Activated naive CD4-positive, alpha-beta T cell treated with anti-CD3 and anti-CD28 coated beads, Interleukin-2, amount 50 U/mL, for 16 hours (primary cell): ENCODE measurements around the gene EXOC1.
"Not testable (repeated sequence)": the region's sequence is repeated elsewhere in the genome, so short reads cannot be mapped to it uniquely, and the experiment has no call there.

ENCODE experiments used
- DNase-seq: peaks from one replicate; pipeline ENCODE4 v3.0.0-alpha.2; 2020

EXOC1 gene, protein sequence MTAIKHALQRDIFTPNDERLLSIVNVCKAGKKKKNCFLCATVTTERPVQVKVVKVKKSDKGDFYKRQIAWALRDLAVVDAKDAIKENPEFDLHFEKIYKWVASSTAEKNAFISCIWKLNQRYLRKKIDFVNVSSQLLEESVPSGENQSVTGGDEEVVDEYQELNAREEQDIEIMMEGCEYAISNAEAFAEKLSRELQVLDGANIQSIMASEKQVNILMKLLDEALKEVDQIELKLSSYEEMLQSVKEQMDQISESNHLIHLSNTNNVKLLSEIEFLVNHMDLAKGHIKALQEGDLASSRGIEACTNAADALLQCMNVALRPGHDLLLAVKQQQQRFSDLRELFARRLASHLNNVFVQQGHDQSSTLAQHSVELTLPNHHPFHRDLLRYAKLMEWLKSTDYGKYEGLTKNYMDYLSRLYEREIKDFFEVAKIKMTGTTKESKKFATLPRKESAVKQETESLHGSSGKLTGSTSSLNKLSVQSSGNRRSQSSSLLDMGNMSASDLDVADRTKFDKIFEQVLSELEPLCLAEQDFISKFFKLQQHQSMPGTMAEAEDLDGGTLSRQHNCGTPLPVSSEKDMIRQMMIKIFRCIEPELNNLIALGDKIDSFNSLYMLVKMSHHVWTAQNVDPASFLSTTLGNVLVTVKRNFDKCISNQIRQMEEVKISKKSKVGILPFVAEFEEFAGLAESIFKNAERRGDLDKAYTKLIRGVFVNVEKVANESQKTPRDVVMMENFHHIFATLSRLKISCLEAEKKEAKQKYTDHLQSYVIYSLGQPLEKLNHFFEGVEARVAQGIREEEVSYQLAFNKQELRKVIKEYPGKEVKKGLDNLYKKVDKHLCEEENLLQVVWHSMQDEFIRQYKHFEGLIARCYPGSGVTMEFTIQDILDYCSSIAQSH

GRCh38 chr4:55853484-55854046 is at the start of gene EXOC1:
Gene EXOC1, plus strand, starts transcription at chr4:55853648. Its CDS starts 4,676 bp downstream, at chr4:55858324.
- peak; percentile 99 for DNase-seq

GRCh38 chr4:55807556-55807955 is 45.9 kb upstream of the EXOC1 start:
- no peak for DNase-seq

DNA sequence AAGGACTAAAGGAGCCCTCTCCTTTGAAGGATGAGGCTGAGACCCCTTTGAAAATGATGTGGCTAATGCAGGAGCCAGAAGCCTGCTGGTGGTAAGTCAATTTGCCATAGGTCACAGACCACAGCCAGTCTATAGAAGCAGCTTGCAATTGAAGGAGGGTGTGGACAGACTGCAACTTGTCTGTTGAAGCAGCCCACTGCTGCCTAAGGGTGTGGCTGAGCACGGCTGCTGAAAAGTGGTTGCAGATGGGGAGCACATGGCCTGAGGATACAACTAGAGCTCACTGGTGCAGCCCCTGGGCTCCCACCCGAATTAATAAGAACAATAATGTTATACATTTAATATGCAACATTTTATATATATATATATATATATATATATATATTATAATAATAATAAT is 45.3 kb upstream of the EXOC1 start:
- no peak for DNase-seq

GRCh38 chr4:55808632-55809031 is 44.8 kb upstream of the EXOC1 start:
- DNase-seq, result no peak

DNA sequence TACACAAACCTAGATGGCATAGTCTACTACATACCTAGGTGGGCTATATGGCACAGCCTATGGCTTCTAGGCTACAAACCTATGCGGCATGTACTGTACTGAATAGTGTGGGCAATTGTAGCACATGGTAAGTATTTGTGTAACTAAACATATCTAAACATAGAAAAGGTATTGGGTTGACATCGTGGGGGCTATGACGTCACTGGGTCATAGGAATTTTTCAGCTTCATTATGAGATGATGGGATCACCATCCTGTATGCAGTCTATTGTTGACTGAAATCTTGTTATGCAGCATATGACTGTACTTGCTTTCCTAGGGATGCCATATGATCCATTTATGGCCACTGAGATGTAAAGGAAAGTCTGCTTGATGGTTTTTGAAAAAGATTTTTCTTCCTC is 35.8 kb upstream of the EXOC1 start:
- DNase-seq, result no peak

- DNase-seq, result no peak
These were observed 33.8 kb upstream of the EXOC1 start, which contains the start of gene EXOC1L for GRCh38 chr4:55819634-55820033. Gene EXOC1L, plus strand, starts transcription at chr4:55819790. Its CDS starts 237 bp downstream, at chr4:55820027.

GRCh38 chr4:55820279-55820678 is 33.2 kb upstream of the EXOC1 start:
- DNase-seq, result no peak

DNA sequence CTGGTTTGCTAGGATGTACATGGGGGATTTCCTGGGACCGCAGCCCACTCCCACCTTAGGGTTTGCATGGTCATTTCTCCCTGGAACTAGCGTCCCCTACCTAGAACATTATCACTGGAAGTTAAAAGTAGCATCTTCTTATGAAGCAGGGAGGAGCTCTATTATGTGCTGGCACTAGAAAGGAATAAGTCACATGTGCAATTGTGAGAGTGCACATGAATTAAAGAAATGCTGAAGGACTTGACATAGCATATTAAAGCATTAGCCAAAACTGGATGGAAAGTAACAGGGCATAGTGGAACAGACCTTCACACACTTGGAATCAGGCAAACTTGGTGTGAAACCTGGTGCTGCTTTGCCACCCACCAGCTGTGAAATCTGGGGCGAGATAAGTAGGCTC is 31.1 kb upstream of the EXOC1 start:
- no peak for DNase-seq

GRCh38 chr4:55824865-55825264 is 28.6 kb upstream of the EXOC1 start:
- DNase-seq, result no peak

DNA sequence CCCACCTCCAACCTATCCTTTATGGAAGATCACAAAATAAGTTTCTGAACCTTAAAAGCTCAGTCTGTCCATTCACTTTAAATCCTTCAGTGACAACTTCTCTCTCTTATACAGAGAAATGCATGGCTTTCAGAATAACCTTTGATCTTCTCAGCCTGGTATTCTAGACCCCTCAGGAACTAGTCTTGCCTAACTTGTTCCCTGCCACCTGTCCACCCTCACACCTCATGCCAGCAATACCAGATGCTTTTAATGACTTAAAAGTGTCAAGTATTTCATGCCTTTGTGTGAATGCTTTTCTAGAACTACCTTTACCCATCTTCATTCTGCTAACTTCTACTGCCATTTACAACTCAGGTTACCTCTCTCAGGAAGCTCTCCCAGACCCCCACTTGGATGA is 26.5 kb upstream of the EXOC1 start:
- DNase-seq, result no peak

DNA sequence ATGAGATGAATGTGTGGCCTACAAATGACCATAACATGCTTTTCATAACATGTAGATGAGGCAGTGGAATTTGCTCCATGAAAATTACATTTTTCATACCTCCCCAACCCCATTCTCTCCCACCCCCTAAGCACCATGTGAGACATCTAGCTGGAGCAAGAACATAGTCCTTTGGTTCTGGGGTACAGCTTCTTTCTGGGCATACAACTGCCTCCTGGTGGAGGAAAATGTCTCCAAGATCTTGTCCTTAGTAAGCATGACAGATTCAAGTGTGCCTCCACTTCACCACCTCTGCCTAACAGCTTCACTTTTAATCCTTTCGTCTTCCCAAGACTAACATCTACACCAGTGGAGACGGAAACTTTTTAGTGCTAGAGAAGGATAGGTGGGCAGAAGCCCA is 25.9 kb upstream of the EXOC1 start:
- no peak for DNase-seq

DNA sequence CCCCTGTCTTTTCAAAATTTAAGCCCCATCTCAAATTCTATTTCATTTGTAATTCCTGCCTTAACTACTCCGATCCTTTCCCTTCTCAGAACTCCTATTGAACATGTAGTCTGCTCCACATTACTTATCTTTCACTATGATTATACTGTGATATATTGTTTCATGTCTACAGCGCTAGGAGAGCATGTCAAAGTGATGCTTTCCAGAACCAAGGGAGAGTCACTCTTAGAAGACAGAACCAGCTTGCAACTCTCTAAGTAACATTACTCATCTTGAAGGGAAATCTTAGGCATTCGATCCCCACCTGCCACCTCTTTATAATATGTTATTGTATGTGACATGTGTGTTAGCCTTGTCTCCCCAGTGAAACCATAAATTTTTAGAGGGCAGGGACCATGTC is 23.4 kb upstream of the EXOC1 start:
- no peak for DNase-seq

DNA sequence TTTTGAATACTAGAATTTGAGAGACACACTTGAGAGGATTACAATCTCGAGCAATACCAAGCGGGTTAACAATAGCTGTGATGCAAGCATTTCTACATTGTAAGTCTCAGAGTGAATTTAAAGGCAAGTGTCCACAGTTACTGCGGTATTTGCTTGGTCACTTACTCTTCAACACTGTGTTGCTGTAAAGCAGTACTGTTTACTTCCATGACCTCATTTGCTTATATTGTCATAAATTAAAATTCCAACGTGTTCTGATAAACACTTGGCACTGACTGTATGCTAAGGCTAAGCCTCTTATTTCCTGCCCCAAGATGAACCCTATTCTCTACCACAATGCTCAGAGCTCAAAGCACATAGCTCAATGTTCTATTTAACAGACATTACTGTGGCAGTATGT is 22.7 kb upstream of the EXOC1 start:
- DNase-seq, result no peak

GRCh38 chr4:55834086-55834795 is 19.2 kb upstream of the EXOC1 start:
- no peak for DNase-seq

- no peak for DNase-seq
These were observed 15.5 kb upstream of the EXOC1 start for GRCh38 chr4:55837903-55838302.

DNA sequence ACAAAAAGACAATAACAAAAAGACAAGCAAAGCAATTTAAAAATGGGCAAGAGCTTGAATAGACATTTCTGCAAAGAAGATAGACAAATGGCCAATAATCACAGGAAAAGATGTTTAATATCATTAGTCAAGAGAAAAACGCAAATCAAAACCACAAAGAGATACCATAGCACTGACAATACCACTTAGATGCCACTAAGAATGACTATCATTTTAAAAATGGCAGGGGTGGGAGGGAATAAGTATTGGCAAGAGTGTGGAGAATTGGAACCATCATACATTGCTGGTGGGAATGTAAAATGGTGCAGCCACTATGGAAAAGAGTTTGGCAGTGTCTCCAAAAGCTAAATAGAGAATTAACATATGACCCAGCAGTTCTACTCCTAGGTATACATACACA is 15.1 kb upstream of the EXOC1 start:
- DNase-seq, result no peak

DNA sequence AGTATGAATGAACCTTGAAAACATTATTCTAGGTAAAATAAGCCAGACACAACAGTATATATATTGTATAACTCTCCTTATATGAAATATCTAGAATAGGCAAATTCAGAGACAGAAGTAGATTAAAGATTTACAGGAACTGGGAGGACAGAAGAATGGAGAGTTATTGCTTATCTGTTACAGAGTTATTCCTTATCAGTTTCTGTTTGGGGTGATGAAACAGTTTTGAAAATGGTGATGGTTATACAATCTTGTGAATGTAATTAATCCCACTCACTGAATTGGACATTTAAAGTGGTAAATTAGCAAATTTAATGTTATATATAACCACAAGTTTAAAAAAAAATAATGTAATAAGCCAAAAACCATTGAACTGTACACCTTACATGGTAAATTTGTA is 14.5 kb upstream of the EXOC1 start:
- DNase-seq, result no peak

GRCh38 chr4:55840956-55841355 is 12.5 kb upstream of the EXOC1 start:
- DNase-seq, result no peak

DNA sequence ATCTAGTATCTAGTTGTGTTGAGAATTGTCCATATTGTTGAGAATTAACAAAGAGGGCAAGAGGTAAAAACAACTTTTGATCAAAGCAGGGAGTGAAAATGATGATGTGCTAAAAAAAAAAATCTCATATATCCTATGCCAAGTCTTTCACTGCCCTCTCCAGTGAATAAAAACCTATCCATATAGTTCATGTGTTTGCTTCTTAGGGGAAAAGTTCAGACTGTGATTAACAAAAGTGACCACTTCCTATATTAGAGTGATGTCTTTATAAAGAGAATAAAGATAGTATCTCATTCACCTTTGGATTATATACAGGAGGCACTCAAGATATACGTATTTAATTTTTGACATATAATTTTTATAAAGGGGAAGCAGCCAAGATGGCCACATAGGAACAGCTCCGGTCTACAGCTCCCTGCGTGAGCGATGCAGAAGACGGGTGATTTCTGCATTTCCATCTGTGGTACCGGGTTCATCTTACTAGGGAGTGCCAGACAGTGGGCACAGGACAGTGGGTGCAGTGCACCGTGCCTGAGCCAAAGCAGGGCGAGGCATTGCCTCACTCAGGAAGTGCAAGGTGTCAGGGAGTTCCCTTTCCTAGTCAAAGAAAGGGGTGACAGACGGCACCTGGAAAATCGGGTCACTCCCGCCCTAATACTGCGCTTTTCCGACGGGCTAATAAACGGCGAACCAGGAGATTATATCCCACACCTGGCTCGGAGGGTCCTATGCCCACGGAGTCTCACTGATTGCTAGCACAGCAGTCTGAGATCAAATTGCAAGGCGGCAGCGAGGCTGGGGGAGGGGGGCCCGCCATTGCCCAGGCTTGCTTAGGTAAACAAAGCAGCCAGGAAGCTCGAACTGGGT is 11.8 kb upstream of the EXOC1 start:
- DNase-seq, result not testable (repeated sequence)

DNA sequence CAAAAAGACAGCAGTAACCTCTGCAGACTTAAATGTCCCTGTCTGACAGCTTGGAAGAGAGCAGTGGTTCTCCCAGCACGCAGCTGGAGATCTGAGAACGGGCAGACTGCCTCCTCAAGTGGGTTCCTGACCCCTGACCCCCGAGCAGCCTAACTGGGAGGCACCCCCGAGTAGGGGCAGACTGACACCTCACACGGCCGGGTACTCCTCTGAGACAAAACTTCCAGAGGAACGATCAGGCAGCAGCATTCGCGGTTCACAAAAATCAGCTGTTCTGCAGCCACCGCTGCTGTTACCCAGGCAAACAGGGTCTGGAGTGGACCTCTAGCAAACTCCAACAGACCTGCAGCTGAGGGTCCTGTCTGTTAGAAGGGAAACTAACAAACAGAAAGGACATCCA is 11.1 kb upstream of the EXOC1 start:
- DNase-seq, result not testable (repeated sequence)

DNA sequence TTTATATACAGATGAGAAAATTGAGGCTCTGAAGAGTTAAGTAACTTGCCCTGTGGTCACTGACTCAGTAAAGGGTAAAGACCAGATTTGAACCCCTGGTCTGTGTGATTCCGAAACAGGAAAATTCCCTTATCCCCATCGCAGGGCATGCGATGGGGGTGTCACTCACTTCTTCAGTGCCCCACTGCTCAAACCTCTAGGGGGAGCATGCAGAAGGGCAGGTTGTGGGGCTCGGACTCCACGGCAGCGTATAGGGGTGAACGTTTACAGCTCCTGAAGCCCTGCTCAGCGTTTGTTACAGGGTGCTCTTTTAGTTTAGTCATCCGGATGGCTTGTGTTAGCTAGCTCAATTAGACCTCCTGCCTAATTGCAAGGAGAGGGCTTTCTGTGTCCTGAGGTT is 3.7 kb upstream of the EXOC1 start:
- no peak for DNase-seq

GRCh38 chr4:55851885-55852284 is 1.6 kb upstream of the EXOC1 start:
- DNase-seq, result peak; percentile 12
